ENCODE results near the gene SLC25A25.

GRCh38 chr9:128099231-128099931 is 31.3 kb downstream of the SLC25A25 start:
- no peak for TF ChIP-seq CTCF (IDR thresholded peaks at IDR 0.05)
- TF ChIP-seq POLR2AphosphoS5 (IDR thresholded peaks at IDR 0.05): no peak
